ENCODE results near the gene ANKRD40.
"Not testable (repeated sequence)": the region's sequence is repeated elsewhere in the genome, so short reads cannot be mapped to it uniquely, and the experiment has no call there.

The ANKRD40 gene

GRCh38 chr17:50707289-50708049 lies at the start of gene ANKRD40:
ANKRD40 (minus strand) TSS chr17:50707914; CDS start chr17:50707654, 260 bp downstream.
- DNase-seq = peak; percentile 86

GRCh38 chr17:50754521-50754920 lies 46.8 kb upstream of the ANKRD40 start:
- DNase-seq = no peak

- DNase-seq = no peak
Observed at GRCh38 chr17:50749245-50749644, 41.5 kb upstream of the ANKRD40 start.

GRCh38 chr17:50745631-50746030 lies 37.9 kb upstream of the ANKRD40 start:
- no peak for DNase-seq

- no peak for DNase-seq
Observed at GRCh38 chr17:50739098-50739497, 31.4 kb upstream of the ANKRD40 start.

GRCh38 chr17:50737118-50737698 lies 29.5 kb upstream of the ANKRD40 start:
- no peak for DNase-seq

- no peak for DNase-seq
Observed at GRCh38 chr17:50735287-50735686, 27.6 kb upstream of the ANKRD40 start.

GRCh38 chr17:50731575-50732460 lies 24.1 kb upstream of the ANKRD40 start:
- no peak for DNase-seq

GRCh38 chr17:50728881-50729765 lies 21.4 kb upstream of the ANKRD40 start:
- no peak for DNase-seq

GRCh38 chr17:50728112-50728429 lies 20.4 kb upstream of the ANKRD40 start:
- no peak for DNase-seq

GRCh38 chr17:50725769-50726655 lies 18.3 kb upstream of the ANKRD40 start:
- DNase-seq = no peak

- DNase-seq = not testable (repeated sequence)
Observed at GRCh38 chr17:50724622-50725021, 16.9 kb upstream of the ANKRD40 start.

GRCh38 chr17:50722746-50723145 lies 15.0 kb upstream of the ANKRD40 start:
- no peak for DNase-seq

- DNase-seq = no peak
Observed at GRCh38 chr17:50721194-50722010, 13.7 kb upstream of the ANKRD40 start.

- DNase-seq = no peak
Observed at GRCh38 chr17:50719924-50720794, 12.4 kb upstream of the ANKRD40 start.

GRCh38 chr17:50719144-50719923 lies 11.6 kb upstream of the ANKRD40 start, which contains the start of gene LUC7L3:
LUC7L3 (plus strand) TSS chr17:50719603; CDS start chr17:50719733, 130 bp downstream.
- peak; percentile 87 for DNase-seq

- no peak for DNase-seq
Observed at GRCh38 chr17:50715471-50715870, 7.8 kb upstream of the ANKRD40 start.

- no peak for DNase-seq
Observed at GRCh38 chr17:50712641-50713040, 4.9 kb upstream of the ANKRD40 start.

- no peak for DNase-seq
Observed at GRCh38 chr17:50710650-50711049, 2.9 kb upstream of the ANKRD40 start.

Measured in activated CD4-positive, alpha-beta T cell treated with anti-CD3 and anti-CD28 coated beads for 1 hour (primary cell).